Panc1 (cell line): ENCODE data around the gene ZKSCAN4.

Experiments
- POLR2AphosphoS5 ChIP-seq: IDR thresholded peaks from 2 replicates; pipeline ENCODE4 v1.6.1; 2012; ENCODE audit warnings: mild to moderate bottlenecking, low read depth, low read length, moderate library complexity
- TCF7L2 ChIP-seq: IDR thresholded peaks from 2 replicates; pipeline ENCODE4 v1.6.1; 2011; ENCODE audit warnings: mild to moderate bottlenecking, low read depth, low read length, inconsistent platforms
- TF ChIP-seq, protein P1 (sequence below): fragments of 450-650 bp; IDR thresholded peaks from 2 replicates; pipeline ENCODE4 v1.5.1; 2017; ENCODE audit warnings: mild to moderate bottlenecking

DNA sequence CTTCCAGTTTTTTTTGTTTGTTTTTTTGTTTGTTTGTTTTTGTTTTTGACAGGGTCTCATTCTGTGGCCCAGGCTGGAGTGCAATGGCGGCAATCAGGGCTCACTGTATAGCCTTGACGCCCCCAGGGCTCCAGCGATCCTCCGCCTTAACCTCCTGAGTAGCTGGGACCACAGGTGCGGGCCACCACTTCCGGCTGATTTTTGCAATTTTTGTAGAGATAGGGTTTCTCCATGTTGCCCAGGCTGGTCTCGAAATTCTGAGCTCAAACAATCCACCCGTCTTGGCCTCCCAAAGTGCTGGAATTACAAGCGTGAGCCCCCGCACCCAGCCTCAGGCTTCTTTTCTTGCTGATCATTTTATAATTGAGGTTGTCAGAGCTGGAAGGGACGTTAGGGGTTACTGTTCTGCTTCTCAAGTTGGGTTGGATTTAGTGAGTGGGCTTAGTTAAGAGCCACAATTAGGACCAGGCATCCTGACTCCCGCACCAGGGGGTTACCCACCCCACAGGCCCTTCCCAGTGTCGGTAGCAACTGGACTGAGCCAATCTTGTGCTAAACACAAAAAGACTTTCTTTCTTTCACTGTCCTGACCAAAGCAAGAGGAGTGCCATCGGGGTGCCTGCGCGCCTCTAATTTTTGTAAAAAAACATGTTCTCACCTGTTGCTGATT, 40.1 kb downstream of the ZKSCAN4 start:
- TF ChIP-seq TCF7L2 (no peak), POLR2AphosphoS5 (no peak)
- TF ChIP-seq, protein P1, sequence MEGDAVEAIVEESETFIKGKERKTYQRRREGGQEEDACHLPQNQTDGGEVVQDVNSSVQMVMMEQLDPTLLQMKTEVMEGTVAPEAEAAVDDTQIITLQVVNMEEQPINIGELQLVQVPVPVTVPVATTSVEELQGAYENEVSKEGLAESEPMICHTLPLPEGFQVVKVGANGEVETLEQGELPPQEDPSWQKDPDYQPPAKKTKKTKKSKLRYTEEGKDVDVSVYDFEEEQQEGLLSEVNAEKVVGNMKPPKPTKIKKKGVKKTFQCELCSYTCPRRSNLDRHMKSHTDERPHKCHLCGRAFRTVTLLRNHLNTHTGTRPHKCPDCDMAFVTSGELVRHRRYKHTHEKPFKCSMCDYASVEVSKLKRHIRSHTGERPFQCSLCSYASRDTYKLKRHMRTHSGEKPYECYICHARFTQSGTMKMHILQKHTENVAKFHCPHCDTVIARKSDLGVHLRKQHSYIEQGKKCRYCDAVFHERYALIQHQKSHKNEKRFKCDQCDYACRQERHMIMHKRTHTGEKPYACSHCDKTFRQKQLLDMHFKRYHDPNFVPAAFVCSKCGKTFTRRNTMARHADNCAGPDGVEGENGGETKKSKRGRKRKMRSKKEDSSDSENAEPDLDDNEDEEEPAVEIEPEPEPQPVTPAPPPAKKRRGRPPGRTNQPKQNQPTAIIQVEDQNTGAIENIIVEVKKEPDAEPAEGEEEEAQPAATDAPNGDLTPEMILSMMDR = no peak
